Smooth muscle cell of bladder (primary cell): Measurements from ENCODE around the gene GPATCH2. TPM values are rescaled to one million over a fixed set of nuclear protein-coding genes. Genes with fewer than 3 reads are reported as not detected.

Source experiments
- total RNA-seq: library from RNA; depleted of rRNA; stranded (reverse); fragments of >200 nt; gene quantifications from 2 replicates; pipeline ENCODE4 v1.2.3, GENCODE V29; 2014

Gene GPATCH2
- 16.6 and 20.2 TPM in 2 replicates for total RNA-seq

GRCh38 chr1:217630711-217631591, at the start of gene GPATCH2, which contains the start of gene SPATA17:
Gene GPATCH2 (minus strand): TSS chr1:217631090. CDS start chr1:217630971, 119 bp downstream.
Gene SPATA17 (plus strand): TSS chr1:217631344. CDS start chr1:217631379, 35 bp downstream.

Other genes with a start within 250 kb of the GPATCH2 start
- 1.00 and 1.2 TPM in 2 replicates for gene SPATA17, start 254 bp upstream of the GPATCH2 start, total RNA-seq